GM21367 (cell line): ENCODE measurements around the gene GNG13.
"Not testable (repeated sequence)": the region's sequence is repeated elsewhere in the genome, so short reads cannot be mapped to it uniquely, and the experiment has no call there.

ENCODE experiments used
- ATAC-seq: cut with Tn5 transposase; IDR thresholded peaks from one replicate; pipeline ENCODE4 v1.9.1; 2021; ENCODE audit not compliant: unreplicated experiment

The GNG13 gene

DNA sequence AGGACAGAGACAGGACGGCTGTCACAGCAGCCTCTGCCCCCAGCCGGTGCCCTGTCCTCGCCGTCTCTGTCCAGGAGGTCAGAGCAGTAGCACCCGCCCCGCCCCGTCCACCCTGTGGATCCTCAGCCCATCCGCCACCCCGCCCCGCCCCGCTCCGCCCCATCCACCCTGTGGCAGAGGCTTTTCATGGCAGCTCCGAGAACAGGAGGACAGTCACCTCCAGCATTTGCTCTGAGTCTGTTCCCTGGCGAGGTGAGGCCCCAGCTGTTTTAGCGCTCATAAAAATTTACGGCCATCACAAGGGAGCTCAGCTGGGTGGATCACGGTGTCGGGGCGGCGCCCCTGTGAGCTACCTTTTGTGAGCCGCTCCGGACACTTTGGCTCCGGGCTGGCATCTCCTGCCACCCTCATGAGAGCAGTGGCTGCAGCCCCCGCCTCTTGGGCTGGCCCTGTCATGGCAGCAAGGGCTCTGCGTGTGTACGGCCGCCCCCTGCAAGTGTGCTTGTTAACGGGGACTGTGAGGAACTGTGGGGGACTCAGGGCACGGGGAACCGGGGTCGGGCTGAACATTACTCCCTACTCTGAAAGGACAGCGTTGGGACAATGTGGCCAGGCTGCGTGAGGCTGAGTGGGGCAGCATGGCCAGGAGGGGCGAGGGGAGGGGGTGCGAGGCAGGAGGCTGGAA, 32.3 kb upstream of the GNG13 start:
- no peak for ATAC-seq

DNA sequence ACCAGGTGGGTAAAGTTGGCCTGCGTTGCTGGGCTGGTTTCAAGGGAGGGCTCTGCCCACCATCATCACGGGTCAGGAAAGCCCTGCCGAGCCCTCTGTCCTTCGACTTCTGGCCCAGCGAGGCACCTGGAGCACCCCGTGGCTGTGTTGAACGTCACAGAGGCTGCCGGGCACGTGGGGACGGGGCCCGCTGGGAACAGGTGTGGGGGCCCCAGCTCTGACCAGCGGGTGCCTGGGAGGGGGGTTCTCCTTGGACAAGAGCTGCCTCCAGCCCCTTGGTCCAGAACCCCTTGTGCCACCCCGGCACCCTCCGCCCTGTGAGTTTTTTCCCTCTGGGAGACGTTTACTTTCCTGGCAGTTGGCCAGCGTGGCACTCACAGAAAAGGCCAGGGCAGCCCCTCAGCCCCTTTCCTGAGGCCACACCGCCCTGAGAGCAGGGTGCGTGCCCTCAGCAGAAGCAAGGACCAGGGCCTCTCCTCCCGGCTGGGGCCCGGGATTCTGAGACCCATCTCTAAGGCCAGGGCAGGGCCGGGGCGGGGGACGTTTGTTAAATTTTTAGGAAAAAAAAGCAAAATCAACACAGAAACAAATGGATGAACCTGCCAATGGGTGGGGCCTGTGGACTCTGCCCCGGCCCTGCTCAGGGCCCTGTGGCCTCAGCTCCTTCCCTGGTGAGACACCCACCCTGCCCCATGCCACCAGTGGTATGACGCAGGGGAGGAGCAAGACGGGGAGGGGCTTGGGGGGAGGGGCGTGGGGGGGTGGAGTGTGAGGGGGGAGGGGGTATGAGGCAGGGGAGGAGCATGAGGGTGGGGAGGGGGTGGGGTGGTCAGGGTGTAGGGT, 31.3 kb upstream of the GNG13 start:
- ATAC-seq, result no peak

DNA sequence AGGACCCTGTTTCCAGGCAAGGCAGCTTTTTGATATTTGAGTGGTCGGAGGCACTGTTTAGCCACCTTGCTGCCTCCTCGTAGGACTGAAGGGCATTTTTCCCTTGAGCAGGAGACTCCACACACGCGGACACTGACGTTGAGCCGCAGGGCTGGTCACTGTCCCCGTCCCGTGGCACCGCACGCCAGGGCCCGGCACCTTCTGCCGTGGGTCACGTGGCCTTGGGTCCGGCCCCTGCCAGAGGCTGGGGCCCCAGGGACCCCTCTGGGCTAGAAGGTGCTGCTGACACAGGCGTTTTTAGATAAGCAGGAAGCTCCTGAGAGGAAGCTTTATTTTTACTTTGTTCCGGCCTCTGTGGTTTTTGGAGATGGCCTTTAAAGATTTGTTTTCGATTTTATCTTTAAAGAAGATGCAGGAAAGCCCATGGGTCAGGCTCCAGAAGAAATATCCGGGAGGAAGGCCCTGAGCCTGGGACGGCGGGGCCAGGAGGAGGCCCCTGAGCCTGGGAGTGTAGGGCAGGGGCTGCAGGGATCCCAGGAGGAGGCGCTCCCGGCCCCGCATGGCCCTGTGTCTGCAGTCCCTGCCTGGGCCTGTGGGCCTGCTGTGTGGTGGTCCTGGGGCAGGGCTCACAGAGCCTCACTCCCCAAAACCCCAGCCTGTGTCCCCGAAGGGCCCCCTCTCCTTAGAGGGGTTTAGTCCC, 30.5 kb upstream of the GNG13 start:
- ATAC-seq, result no peak

DNA sequence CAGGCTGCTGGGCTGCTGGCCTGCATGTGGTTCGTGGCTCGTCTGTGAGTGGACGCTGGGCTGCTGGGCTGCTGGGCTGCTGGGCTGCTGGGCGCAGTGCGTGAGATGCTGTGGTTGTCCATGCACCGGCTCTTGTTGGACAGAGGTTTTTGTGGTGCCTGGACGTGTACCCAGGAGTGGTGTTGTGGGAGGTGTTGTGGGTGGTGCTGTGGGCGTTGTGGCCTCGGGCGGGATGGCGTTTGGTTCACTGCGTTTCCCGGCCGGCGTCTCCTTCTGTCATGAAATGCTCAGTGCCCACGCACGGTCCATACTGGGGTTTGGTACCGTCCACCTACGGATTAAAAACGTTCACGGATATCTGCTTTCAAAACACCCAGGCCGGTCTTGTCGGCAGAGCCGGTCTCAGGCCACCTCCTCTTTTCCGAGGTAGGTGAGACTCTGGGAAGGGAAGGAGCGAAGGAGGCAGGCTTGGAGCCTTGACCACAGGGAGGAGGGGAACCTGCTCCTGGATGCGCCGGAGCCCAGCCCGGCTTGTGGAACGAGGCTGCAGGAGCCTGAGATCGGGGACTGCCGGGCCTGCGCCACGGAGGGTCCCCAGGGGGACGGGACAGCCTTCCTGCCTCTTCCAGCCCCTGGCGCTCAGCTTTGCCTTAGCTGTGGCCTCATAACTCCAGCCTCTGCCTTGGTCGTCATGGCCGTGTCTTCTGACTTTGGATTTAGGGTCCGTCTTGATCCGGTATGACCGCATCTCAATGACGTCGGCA, 29.8 kb upstream of the GNG13 start:
- ATAC-seq, result no peak

DNA sequence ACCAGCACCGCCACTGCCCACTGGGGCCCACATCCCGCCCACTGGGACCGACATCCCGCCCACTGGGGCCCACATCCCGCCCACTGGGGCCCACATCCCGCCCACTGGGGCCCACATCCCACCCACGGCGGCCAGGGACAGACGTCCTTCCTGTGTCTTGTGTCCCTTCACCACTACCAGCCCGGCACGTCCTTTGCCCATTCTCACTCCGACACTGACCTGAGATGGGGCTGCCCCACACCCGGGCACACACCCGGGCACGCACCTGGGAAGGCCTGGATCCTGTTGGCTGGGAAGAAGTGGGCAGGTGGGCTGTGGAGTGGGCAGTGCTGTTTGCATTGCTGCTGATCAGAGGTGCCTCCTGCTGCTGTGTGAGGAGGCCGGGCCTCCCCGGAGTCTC, 28.4 kb upstream of the GNG13 start:
- ATAC-seq, result no peak

DNA sequence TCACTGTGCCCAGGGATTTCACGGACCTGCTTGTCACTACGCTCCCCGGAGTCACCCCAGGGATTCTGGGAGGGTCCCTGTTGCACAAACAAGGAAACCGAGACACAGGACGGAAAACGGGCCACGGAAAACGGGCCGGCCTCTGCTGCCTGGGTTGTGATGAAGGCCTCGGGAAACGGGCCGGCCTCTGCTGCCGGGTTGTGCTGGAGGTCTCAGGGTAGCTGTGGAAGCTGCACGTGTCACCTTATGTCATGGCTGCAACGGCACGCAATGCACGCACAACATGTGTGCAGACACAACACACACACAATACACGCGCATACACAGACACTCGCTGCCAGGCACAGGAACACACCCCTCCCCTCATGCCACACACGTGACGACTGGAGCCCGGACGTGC, 27.0 kb upstream of the GNG13 start:
- no peak for ATAC-seq

DNA sequence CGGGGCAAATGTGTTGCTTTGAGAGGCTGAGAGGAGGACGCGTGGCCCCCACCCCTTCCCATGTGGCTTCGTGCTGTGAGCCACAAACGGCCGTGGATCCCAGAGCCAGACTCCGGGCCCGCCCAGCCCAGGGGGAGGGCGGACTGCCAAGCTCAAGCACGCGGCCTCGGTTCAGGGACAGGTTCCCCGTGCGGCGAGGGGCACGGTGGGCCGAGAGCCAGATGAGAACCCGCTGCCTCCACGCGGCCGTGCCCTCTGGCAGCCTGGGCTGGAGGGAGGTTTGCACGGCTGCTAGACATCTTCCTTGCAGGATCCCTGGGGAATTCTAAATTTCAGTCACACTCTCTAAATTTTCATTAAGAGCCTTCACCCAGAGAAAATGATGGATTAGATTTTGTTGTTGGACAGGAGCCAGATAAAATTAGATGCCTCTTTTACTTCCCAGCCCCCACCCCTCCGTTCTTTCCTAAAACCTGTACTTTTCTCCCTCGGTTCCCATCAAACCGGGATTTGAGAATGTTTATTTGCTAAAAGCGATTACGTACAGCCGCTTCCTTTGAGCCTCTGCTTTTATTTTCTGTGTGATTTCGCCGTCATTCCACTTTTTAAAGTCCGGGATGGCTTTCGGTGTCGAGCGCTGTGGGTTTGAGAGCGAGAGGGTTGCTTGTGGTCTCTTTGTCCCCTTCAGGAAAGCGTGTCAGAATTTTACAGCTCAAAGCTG, 25.0 kb upstream of the GNG13 start:
- no peak for ATAC-seq

DNA sequence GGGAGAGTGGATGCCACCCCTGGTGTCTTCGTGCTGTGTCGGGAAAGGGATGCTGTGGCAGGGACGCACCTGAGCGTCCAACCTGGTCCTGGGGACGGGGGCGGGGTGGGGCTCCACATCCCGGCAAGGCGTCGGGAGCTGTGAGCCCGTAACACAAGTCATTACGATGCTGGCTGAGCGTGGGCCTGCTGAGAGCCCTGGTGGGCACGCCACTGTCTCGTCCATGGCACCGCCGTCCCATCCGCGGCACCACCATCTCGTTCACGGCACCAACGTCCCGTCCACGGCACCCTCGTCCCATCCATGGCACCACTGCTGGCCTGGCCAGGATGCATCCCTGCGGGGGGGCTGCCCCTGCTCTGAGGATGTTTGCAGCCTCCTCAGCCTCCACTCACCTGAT, 24.1 kb upstream of the GNG13 start:
- no peak for ATAC-seq

DNA sequence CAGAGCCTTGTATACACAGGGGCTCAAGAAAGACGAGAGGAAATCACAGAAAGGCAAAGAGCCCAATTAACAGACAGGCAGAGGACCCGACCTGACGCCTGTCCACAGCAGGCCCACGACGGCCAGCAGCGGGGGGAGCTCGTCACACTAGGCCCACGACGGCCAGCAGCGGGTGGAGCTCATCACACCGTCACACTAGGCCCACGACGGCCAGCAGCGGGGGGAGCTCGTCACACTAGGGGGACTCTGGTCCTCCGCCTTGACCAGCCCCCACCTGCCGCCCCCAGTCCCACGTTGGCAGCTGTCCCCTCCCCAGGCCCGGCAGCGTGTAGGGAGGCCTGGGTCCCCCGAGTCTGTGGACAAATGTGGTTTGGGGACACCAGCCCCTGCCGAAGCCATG, 23.7 kb upstream of the GNG13 start:
- ATAC-seq, result no peak

DNA sequence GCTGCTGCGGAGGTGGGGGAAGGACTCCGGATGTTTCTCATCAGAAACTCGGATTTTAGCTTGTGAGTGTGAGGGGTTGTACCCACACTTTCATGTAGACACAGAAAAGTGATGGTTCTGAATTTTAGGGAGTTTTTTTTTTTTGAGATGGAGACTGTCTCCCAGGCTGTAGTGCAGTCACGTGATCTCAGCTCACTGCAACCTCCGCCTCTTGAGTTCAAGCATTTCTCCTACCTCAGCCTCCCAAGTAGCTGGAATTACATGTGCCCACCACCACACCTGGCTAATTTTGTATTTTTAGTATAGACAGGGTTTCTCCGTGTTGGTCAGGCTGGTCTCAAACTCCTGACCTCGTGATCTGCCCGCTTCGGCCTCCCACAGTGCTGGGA, 22.4 kb upstream of the GNG13 start:
- ATAC-seq, result no peak

DNA sequence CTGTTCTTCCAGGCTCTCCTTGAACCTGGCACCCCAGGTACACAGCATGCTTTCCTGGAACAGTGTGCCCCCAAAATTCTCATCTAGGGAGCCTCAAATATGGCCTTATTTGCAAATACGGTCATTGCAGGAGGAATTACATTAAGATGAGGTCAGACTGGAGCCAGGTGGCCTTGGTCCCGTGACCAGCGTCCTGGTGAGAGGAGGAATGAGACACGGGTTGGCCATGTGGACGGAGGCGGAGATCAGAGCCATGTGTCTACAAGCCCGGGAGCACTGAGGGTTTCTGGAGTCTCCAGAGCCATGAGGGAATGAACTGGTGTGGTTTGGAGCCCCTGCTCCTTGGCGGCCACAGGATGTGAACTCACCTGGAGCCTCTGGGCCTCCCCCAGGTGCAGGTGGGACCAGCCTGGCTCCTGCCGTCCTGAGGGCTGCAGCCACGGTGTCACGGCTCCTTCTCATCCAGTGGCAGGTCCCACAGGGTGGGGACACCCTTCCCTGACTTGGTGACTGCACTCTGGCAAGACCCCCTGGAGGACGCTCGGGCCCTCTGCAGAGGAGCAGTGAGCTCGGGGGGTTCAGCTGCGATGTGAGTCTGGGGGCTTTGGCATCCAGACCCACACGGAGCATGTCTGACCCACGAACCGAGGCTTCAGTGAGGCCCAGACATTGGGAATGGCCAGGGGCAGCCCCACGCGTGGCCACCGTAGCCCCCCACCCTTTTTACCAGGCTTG, 21.8 kb upstream of the GNG13 start:
- ATAC-seq, result no peak

DNA sequence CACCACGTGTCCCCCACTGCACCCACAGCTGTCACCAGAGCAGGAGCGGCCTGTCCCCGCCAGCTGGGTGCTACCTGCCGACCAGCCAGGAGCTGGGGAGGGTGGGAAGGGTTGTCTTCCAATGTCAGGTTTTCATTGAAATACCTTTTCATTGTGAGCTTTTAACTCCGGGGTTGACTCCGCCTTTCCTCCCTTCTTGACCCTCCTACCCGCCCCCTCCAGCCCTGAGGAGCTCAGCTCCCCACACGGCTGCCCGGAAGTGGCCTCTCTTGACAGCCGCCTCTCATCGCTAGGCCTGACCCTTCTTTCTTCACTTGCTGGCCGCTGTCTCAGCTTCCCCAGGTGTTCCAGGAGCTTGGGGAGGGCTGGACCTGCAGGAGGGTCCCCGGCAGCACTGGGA, 21.2 kb upstream of the GNG13 start:
- no peak for ATAC-seq

DNA sequence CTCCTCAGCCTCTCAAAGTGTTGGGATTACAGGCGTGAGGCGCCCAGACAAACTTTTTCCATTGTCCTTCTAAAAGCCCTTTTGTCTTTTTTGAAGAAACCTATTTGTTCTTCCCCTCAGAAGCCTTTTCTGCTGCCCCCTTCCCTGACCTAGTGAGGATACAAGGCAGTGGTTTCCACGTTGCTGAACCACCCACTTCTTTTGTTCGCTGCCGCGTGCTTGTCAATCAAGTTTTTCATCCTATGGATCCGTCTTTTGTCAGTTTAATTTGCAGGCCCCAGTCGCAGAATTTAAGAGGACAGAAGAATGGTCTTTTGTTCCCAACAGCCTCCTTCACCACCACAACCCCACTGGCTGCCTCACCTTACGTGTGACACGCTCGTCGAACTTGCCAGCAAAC, 20.2 kb upstream of the GNG13 start:
- no peak for ATAC-seq

DNA sequence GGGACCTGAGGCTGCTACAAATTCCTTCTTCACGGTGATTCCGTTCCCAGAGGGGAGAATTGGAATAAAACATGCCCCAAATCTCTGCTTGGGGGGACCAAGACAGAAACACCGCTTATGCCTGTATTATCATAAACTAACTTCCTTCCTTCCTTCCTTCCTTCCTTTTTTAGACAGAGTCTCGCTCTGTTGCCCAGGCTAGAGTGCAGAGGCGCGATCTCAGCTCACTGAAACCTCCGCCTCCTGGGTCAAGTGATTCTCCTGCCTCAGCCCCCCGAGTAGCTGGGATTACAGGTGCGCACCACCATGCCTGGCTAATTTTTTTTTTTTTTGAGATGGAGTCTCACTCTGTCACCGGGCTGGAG, 19.5 kb upstream of the GNG13 start:
- ATAC-seq, result not testable (repeated sequence)

DNA sequence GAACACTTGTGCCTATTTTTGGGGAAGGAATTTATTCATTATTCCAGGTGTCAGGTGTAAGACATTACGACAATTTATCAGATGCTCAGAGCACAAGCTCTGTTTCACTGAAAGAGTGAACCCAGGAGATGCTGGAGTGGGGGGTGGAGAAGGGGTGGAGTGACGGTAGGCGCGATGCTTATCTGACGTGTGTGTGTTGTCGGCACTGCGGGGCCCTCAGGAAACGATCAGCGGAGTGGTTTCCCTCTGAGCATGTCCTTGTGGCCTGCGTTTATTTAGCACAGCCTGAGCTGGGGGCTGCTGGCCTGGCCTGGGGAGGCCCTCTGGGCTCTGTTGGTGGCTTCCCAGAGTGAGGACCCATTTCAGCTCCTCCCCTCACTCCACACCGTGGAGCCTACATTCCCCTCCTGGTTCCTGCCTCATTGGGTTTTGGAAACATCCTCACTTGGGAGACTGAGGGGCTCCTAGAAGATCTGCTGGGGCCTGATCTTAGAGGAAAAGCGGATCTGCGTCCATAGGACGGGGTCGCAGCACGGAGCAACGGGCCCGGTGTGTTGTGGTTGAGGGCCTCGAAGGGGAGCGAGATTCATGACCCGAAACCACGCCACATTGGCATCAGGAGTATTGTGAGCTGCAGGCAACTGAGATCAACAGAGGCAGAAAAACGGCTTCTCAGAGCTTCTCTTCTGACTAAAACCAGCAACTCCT, 19.0 kb upstream of the GNG13 start:
- ATAC-seq, result no peak

DNA sequence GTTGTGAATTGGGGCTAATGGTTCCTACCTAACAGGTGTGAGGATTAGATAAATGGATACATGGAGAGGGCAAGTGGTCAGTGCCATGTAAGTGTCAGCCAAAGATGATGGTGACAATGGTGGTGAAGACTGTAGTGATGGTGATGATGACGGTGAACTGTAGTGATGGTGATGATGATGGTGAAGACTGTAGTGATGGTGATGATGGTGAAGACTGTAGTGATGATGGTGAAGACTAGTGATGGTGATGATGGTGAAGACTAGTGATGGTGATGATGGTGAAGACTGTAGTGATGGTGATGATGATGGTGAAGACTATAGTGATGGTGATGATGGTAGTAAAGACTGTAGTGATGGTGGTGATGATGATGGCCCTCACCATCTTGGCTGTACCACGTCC, 18.1 kb upstream of the GNG13 start:
- ATAC-seq, result no peak

DNA sequence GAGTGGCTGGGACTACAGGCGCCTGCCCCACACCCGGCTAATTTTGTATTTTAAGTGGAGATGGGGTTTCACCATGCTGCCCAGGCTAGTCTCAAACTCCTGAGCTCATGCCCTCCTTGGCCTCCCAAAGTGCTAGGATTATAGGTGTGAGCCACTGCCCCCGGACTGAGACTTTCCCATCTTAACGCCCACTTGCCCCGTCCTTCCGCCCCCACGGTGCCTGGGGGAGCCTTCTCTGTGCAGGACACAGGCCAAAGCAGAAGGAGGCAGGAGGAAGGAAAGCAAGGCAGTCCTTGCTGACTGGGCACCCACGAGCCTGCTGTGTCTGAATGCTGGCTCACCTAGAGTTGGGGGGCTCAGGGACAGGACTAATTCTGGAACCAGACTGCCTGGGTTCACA, 17.6 kb upstream of the GNG13 start:
- ATAC-seq, result no peak

DNA sequence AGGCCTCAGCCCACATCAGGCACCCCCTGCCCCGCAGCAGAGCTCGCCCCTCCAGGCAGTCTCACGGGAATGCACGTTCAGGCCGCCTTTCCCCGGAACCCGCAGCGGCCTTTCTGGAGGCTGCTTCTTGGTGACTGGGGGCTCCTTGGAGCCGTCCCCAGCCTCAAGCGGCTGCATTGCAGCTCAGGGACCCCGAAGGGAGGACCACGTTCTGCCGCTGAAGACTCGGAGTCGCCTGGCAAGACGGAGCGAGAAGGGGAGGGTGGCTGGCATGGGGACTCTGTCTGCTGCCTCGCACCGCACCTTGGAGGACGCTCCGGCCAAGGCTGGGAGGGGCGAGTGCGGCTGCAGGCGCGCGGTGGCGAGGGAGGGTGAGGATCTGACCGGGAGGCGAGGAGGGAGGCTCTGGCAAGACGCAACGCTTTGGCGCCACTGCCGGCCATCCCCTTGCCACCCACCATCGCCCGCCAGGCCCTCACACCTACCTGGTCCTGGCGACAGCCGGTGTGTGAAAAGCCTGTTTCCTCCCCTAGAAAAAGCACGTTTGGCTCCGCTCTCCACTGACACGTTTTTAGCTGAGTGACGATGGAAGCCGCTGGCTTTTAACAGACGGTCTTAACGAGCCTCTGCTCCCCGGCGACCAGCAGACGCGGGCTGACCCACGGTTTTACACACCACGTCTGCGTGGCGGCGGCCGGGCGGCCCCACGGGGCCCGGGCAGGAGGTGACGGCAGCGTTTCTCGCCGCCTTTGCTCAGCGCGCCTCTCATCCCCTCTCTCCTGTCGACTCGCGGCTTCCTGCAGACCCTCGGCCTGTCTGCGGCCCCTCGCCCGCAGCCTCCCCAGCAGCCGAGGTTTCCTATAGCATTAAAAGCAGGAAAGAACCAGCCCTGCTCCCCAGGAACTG, 16.7 kb upstream of the GNG13 start:
- no peak for ATAC-seq
